Trophoblast cell (in vitro differentiated cells and primary cell): ENCODE measurements around the gene FFAR3.

Experiments
- DNase-seq, 2 donors: peaks; one replicate each; pipeline ENCODE4 v3.0.0-alpha.2; 2016
- H2AFZ ChIP-seq: 2 replicates; pipeline ENCODE4 v1.6.1; 2013; ENCODE audit warnings: low read length, moderate library complexity, mild to moderate bottlenecking; ENCODE audit not compliant: insufficient read depth, poor library complexity
- H2AK5ac ChIP-seq: 2 replicates; pipeline ENCODE4 v1.6.1; 2013; ENCODE audit warnings: mild to moderate bottlenecking, low read length
- H2BK120ac ChIP-seq: 2 replicates; pipeline ENCODE4 v1.6.1; 2013; ENCODE audit warnings: low read length, mild to moderate bottlenecking, moderate library complexity; ENCODE audit not compliant: insufficient read depth, poor library complexity
- H2BK12ac ChIP-seq: 2 replicates; pipeline ENCODE4 v1.6.1; 2013; ENCODE audit warnings: mild to moderate bottlenecking, low read length, moderate library complexity
- H2BK5ac ChIP-seq: 2 replicates; pipeline ENCODE4 v1.6.1; 2013; ENCODE audit warnings: low read length, low read depth, moderate library complexity, mild to moderate bottlenecking; ENCODE audit not compliant: poor library complexity
- H3K14ac ChIP-seq: 2 replicates; pipeline ENCODE4 v1.6.1; 2013; ENCODE audit warnings: mild to moderate bottlenecking, low read length
- H3K18ac ChIP-seq: 2 replicates; pipeline ENCODE4 v1.6.1; 2013; ENCODE audit warnings: mild to moderate bottlenecking, low read length
- H3K23ac ChIP-seq: 2 replicates; pipeline ENCODE4 v1.6.1; 2013; ENCODE audit warnings: low read length
- H3K27ac ChIP-seq: 2 replicates; pipeline ENCODE4 v1.5.1; 2013; ENCODE audit warnings: low read depth, mild to moderate bottlenecking, inconsistent platforms, low read length, moderate library complexity
- H3K27me3 ChIP-seq: 2 replicates; pipeline ENCODE4 v1.6.1; 2013; ENCODE audit warnings: inconsistent platforms, mild to moderate bottlenecking, low read length, moderate library complexity; ENCODE audit not compliant: insufficient read depth
- H3K36me3 ChIP-seq, 2 experiments: 1 replicate in 1 of 2; 2 replicates in 1 of 2; pipeline ENCODE4 v1.6.1; 2013; ENCODE audit warnings: low read length in 2 of 2, mild to moderate bottlenecking in 2 of 2, moderate library complexity in 1 of 2; ENCODE audit not compliant: insufficient read depth in 2 of 2, control insufficient read depth in 1 of 2
- H3K4ac ChIP-seq: 2 replicates; pipeline ENCODE4 v1.6.1; 2013; ENCODE audit warnings: low read depth, mild to moderate bottlenecking, low read length, moderate library complexity
- H3K4me1 ChIP-seq, 2 experiments: 1 replicate in 1 of 2; 2 replicates in 1 of 2; pipeline ENCODE4 v1.6.1; 2013; ENCODE audit warnings: low read length in 2 of 2, mild to moderate bottlenecking in 2 of 2, moderate library complexity in 1 of 2; ENCODE audit not compliant: insufficient read depth in 2 of 2, control insufficient read depth in 1 of 2
- H3K4me2 ChIP-seq: 2 replicates; pipeline ENCODE4 v1.6.1; 2013; ENCODE audit warnings: inconsistent platforms, mild to moderate bottlenecking, low read length, moderate library complexity
- H3K4me3 ChIP-seq: 2 replicates; pipeline ENCODE4 v1.5.1; 2013; ENCODE audit warnings: mild to moderate bottlenecking, low read depth, low read length, inconsistent platforms
- H3K79me1 ChIP-seq: one replicate; pipeline ENCODE4 v1.6.1; 2013; ENCODE audit warnings: low read length
- H3K79me2 ChIP-seq: 2 replicates; pipeline ENCODE4 v1.6.1; 2013; ENCODE audit warnings: low read length, mild to moderate bottlenecking; ENCODE audit not compliant: control insufficient read depth, insufficient read depth, poor library complexity
- H3K9ac ChIP-seq: 2 replicates; pipeline ENCODE4 v1.6.1; 2013; ENCODE audit warnings: mild to moderate bottlenecking, low read length
- H3K9me3 ChIP-seq: 2 replicates; pipeline ENCODE4 v1.6.1; 2013; ENCODE audit warnings: low read depth, mild to moderate bottlenecking, control low read depth, inconsistent platforms, low read length; ENCODE audit not compliant: insufficient read depth
- H4K12ac ChIP-seq: 2 replicates; pipeline ENCODE4 v1.6.1; 2013; ENCODE audit warnings: low read depth, mild to moderate bottlenecking, low read length, moderate library complexity
- H4K8ac ChIP-seq: 2 replicates; pipeline ENCODE4 v1.6.1; 2013; ENCODE audit warnings: low read depth, mild to moderate bottlenecking, low read length, moderate library complexity
- H4K91ac ChIP-seq: one replicate; pipeline ENCODE4 v1.6.1; 2013; ENCODE audit warnings: low read depth, mild to moderate bottlenecking, low read length, moderate library complexity
- WGBS: extraction: QIAGEN DNeasy Blood & Tissue Kit; methylation state at CpG from one replicate; pipeline ENCODE4 v1.1.7; 2013; ENCODE audit warnings: missing lambda C conversion rate; ENCODE audit not compliant: insufficient read length, insufficient coverage; ENCODE audit errors: extremely low coverage; 5-methylcytosine and 5-hydroxymethylcytosine counted together

The FFAR3 gene

DNA sequence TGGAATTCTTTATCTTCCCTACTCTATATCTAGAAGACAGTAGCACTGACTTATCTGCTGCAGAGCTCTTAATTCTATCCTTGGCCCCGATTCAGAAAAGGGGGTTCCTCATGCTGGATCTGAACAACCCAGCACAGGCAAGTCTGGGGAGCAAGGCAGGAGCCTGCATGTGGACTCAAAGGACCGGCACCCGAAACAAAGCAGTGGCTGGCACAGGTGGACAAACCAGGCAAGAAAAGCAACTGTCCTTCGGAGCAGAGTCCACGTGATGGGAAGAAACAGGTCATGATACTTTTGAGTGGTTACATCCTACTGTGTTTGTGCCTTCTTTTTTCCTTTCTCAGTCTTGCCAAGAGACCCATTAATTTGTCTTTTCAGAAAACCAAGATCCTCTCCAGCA lies 50.9 kb downstream of the FFAR3 start:
- peaks cover 5 to 6% of the 10 kb centered on the region in 2 experiments for H3K4me1 ChIP-seq

More for the DNA sequence above, 50.9 kb downstream of the FFAR3 start:
- Histone ChIP-seq H2BK120ac (no peak overlapping the region), H3K79me2 (no peaks in the 10 kb centered on the region), H2AK5ac (no peak overlapping the region), H3K79me1 (no peaks in the 10 kb centered on the region), H2BK5ac (no peak overlapping the region), H3K4ac (no peak overlapping the region), H2AFZ (no peak overlapping the region), H3K27me3 (no peaks in the 10 kb centered on the region), H3K18ac (no peak overlapping the region), H3K4me2 (no peak overlapping the region), H4K12ac (no peak overlapping the region), H2BK12ac (no peak overlapping the region), H3K14ac (no peak overlapping the region), H3K36me3 (no peaks in the 10 kb centered on the region), H3K23ac (no peak overlapping the region), H3K9me3 (no peaks in the 10 kb centered on the region), H4K8ac (no peak overlapping the region), H4K91ac (no peak overlapping the region), H3K4me3 (no peak overlapping the region), H3K27ac (no peak overlapping the region), H3K9ac (no peak overlapping the region)
- DNase-seq = no peak
- whole genome bisulfite sequencing = no CpG with 5 or more reads among the region's 5 CpGs
